Measurements from ENCODE around the gene GALNT10.

Gene GALNT10

DNA sequence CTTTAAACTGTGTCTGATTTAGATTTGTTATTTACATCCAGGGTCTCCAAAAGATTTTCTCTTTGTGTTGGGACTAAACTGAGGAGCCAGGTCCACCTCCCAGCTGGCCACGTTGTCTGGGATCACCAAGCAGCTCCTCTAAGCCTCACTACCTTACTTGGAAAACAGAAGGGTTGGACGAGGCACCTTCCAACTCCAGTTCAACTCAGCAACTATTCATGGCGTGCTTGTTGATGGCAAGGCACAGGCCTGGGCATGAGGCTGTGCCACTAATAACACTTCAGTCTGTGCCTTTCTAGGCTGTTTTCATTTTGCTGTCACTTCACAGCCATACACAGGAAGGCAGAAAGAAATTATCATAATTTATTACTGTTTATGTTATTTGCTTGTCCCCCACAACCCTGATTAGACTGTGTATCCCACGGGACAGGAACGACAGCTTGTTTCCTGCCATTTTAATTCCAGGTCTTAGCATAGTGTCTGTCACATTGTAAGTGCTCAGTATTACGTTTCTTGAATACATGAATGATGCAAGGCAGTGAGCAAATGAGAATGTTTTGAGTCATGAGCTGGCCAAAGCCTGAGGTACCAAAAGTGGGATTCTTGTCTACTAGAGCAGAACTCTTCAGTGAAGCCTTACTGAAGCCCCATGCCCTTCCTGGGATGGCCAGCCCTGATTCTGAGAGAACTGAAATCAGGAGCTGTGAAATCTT is 125.8 kb downstream of the GALNT10 start:
- Histone ChIP-seq H3K18ac (ENCODE audit: low read length) (peak overlapping the region; percentile 67), H3K79me1 (ENCODE audit: low read length) (peaks cover 6% of the 10 kb centered on the region), H4K12ac (ENCODE audit: low read depth, low read length) (no peak overlapping the region), H3K79me2 (ENCODE audit: control insufficient read depth, insufficient read depth, low read length, poor library complexity) (no peaks in the 10 kb centered on the region), H3K27ac (ENCODE audit: low read depth, low read length) (no peak overlapping the region), H2BK12ac (ENCODE audit: low read length) (peak overlapping the region; percentile 81), H3K36me3 (ENCODE audit: control insufficient read depth in 1 of 2, insufficient read depth in 2 of 2, low read length in 2 of 2) (peaks cover 4 to 6% of the 10 kb centered on the region in 2 experiments), H3K4me1 (ENCODE audit: control insufficient read depth in 1 of 2, insufficient read depth in 2 of 2, low read length in 2 of 2) (peaks cover 9 to 13% of the 10 kb centered on the region in 2 experiments), H2BK5ac (ENCODE audit: low read depth, low read length, poor library complexity) (no peak overlapping the region), H3K14ac (ENCODE audit: low read length) (no peak overlapping the region), H3K23ac (ENCODE audit: low read length) (no peak overlapping the region), H3K4me2 (ENCODE audit: low read length) (no peak overlapping the region), H2AFZ (ENCODE audit: insufficient read depth, low read length, poor library complexity) (no peak overlapping the region), H3K27me3 (ENCODE audit: insufficient read depth, low read length) (no peaks in the 10 kb centered on the region), H3K4me3 (ENCODE audit: low read depth, low read length) (no peak overlapping the region), H4K91ac (ENCODE audit: low read depth, low read length) (peak overlapping the region; percentile 22), H3K4ac (ENCODE audit: low read depth, low read length) (peak overlapping the region; percentile 56), H3K9ac (ENCODE audit: low read length) (no peak overlapping the region), H4K8ac (ENCODE audit: low read depth, low read length) (no peak overlapping the region), H2BK120ac (ENCODE audit: insufficient read depth, low read length, poor library complexity) (peak overlapping the region; percentile 3), H2AK5ac (ENCODE audit: low read length) (peak overlapping the region; percentile 6), H3K9me3 (ENCODE audit: insufficient read depth, low read depth, low read length) (no peaks in the 10 kb centered on the region)
- WGBS (ENCODE audit: extremely low coverage, insufficient coverage, insufficient read length), result no CpG with 5 or more reads among the region's 6 CpGs
- DNase-seq, result no peak

DNA sequence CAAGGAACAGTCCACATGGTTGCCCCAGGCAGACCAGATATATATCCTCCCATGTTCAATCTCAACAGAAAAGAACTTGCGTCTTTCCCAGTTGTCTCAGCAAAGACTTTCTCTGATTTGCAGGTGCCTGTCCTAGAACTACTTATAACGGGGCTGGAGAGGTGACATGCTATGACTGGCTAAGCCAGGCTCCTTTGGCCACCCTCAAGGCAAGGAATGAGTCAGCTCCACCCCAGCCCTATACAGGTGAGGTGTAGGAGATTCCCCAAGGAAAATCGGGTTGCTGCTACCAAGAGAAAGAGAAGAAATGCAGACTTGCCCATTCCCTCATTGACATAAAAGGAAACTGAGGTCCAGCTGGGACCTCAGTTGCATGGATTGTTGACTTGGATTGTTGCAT is 127.4 kb downstream of the GALNT10 start:
- Histone ChIP-seq H3K9me3 (ENCODE audit: insufficient read depth, low read depth, low read length) (no peaks in the 10 kb centered on the region), H3K14ac (ENCODE audit: low read length) (no peak overlapping the region), H3K79me2 (ENCODE audit: control insufficient read depth, insufficient read depth, low read length, poor library complexity) (no peaks in the 10 kb centered on the region), H3K23ac (ENCODE audit: low read length) (no peak overlapping the region), H3K79me1 (ENCODE audit: low read length) (peaks cover 6% of the 10 kb centered on the region), H3K27ac (ENCODE audit: low read depth, low read length) (no peak overlapping the region), H2BK12ac (ENCODE audit: low read length) (no peak overlapping the region), H3K18ac (ENCODE audit: low read length) (no peak overlapping the region), H3K27me3 (ENCODE audit: insufficient read depth, low read length) (no peaks in the 10 kb centered on the region), H2BK5ac (ENCODE audit: low read depth, low read length, poor library complexity) (no peak overlapping the region), H3K9ac (ENCODE audit: low read length) (no peak overlapping the region), H3K4me1 (ENCODE audit: control insufficient read depth in 1 of 2, insufficient read depth in 2 of 2, low read length in 2 of 2) (peaks cover 11 to 14% of the 10 kb centered on the region in 2 experiments), H2BK120ac (ENCODE audit: insufficient read depth, low read length, poor library complexity) (no peak overlapping the region), H3K4me3 (ENCODE audit: low read depth, low read length) (no peak overlapping the region), H4K12ac (ENCODE audit: low read depth, low read length) (no peak overlapping the region), H2AFZ (ENCODE audit: insufficient read depth, low read length, poor library complexity) (no peak overlapping the region), H3K36me3 (ENCODE audit: control insufficient read depth in 1 of 2, insufficient read depth in 2 of 2, low read length in 2 of 2) (peaks cover 4 to 6% of the 10 kb centered on the region in 2 experiments), H4K8ac (ENCODE audit: low read depth, low read length) (no peak overlapping the region), H3K4me2 (ENCODE audit: low read length) (no peak overlapping the region), H4K91ac (ENCODE audit: low read depth, low read length) (no peak overlapping the region), H2AK5ac (ENCODE audit: low read length) (no peak overlapping the region), H3K4ac (ENCODE audit: low read depth, low read length) (no peak overlapping the region)
- DNase-seq, result no peak
- WGBS (ENCODE audit: extremely low coverage, insufficient coverage, insufficient read length), result no CpG with 5 or more reads among the region's 3 CpGs

DNA sequence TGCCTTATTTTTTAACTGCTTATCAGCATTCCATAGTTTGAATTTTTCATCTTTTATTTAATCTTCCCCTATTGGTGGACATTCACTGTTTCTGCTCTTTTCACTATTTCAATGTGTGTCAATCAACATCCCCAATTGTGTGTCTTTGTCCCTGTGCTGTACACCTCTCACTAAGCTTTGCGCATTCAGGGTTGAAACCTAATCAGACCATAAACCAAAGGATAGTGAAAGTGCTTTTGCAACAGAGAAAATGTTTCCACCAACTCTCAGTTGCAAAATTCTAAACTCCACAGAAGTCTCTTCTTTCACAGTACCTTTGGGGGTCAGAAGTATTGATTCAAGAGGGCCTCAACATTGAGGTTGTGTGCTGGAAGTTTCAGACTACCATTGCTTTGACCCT is 128.2 kb downstream of the GALNT10 start:
- Histone ChIP-seq H3K27me3 (ENCODE audit: insufficient read depth, low read length) (no peaks in the 10 kb centered on the region), H3K18ac (ENCODE audit: low read length) (no peak overlapping the region), H3K14ac (ENCODE audit: low read length) (no peak overlapping the region), H2BK5ac (ENCODE audit: low read depth, low read length, poor library complexity) (no peak overlapping the region), H2BK12ac (ENCODE audit: low read length) (no peak overlapping the region), H3K79me1 (ENCODE audit: low read length) (peaks cover 6% of the 10 kb centered on the region), H3K79me2 (ENCODE audit: control insufficient read depth, insufficient read depth, low read length, poor library complexity) (no peaks in the 10 kb centered on the region), H3K4me2 (ENCODE audit: low read length) (no peak overlapping the region), H3K4me1 (ENCODE audit: control insufficient read depth in 1 of 2, insufficient read depth in 2 of 2, low read length in 2 of 2) (peaks cover 11 to 14% of the 10 kb centered on the region in 2 experiments), H3K4me3 (ENCODE audit: low read depth, low read length) (no peak overlapping the region), H3K9ac (ENCODE audit: low read length) (no peak overlapping the region), H4K91ac (ENCODE audit: low read depth, low read length) (no peak overlapping the region), H2BK120ac (ENCODE audit: insufficient read depth, low read length, poor library complexity) (no peak overlapping the region), H2AFZ (ENCODE audit: insufficient read depth, low read length, poor library complexity) (no peak overlapping the region), H2AK5ac (ENCODE audit: low read length) (no peak overlapping the region), H3K36me3 (ENCODE audit: control insufficient read depth in 1 of 2, insufficient read depth in 2 of 2, low read length in 2 of 2) (peaks cover 9 to 11% of the 10 kb centered on the region in 2 experiments), H4K12ac (ENCODE audit: low read depth, low read length) (no peak overlapping the region), H3K27ac (ENCODE audit: low read depth, low read length) (no peak overlapping the region), H3K23ac (ENCODE audit: low read length) (no peak overlapping the region), H3K4ac (ENCODE audit: low read depth, low read length) (no peak overlapping the region), H4K8ac (ENCODE audit: low read depth, low read length) (no peak overlapping the region), H3K9me3 (ENCODE audit: insufficient read depth, low read depth, low read length) (no peaks in the 10 kb centered on the region)
- no peak for DNase-seq
- WGBS (ENCODE audit: extremely low coverage, insufficient coverage, insufficient read length), result no CpG with 5 or more reads among the region's 1 CpG

DNA sequence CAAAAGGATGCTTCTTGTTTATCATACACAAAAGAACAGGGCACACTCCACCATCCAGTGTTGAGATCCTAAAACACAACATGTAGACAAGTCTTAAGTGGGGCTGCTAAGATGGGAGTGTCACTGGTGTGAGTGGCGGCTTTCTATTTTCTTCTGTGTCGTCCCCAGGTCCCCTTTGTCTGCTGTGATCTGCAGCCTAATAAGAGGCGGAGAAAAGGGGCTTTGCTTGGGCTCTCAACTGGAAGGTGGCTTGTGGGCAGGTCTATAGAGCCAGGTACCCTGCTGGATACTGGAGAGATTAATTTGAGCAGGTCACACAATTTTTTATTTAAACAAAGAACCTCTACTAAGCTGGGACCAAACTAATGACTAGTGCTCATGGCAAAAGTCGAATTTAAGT is 129.2 kb downstream of the GALNT10 start:
- no peak overlapping the region for H3K9ac ChIP-seq (ENCODE audit: low read length)
- H4K91ac ChIP-seq (ENCODE audit: low read depth, low read length), result no peak overlapping the region
- WGBS (ENCODE audit: extremely low coverage, insufficient coverage, insufficient read length), result 100% methylated on average over 1 of the region's 4 CpGs
- H2BK12ac ChIP-seq (ENCODE audit: low read length), result no peak overlapping the region
- H3K4me3 ChIP-seq (ENCODE audit: low read depth, low read length), result no peak overlapping the region
- H3K27ac ChIP-seq (ENCODE audit: low read depth, low read length), result no peak overlapping the region
- no peak overlapping the region for H3K18ac ChIP-seq (ENCODE audit: low read length)
- no peak overlapping the region for H4K8ac ChIP-seq (ENCODE audit: low read depth, low read length)
- H3K4me2 ChIP-seq (ENCODE audit: low read length), result no peak overlapping the region
- H2AFZ ChIP-seq (ENCODE audit: insufficient read depth, low read length, poor library complexity), result no peak overlapping the region
- H3K79me1 ChIP-seq (ENCODE audit: low read length), result peaks cover 6% of the 10 kb centered on the region
- no peak overlapping the region for H2BK120ac ChIP-seq (ENCODE audit: insufficient read depth, low read length, poor library complexity)
- H4K12ac ChIP-seq (ENCODE audit: low read depth, low read length), result no peak overlapping the region
- no peak overlapping the region for H2BK5ac ChIP-seq (ENCODE audit: low read depth, low read length, poor library complexity)
- peaks cover 11 to 14% of the 10 kb centered on the region in 2 experiments for H3K4me1 ChIP-seq (ENCODE audit: control insufficient read depth in 1 of 2, insufficient read depth in 2 of 2, low read length in 2 of 2)
- no peaks in the 10 kb centered on the region for H3K9me3 ChIP-seq (ENCODE audit: insufficient read depth, low read depth, low read length)
- H3K14ac ChIP-seq (ENCODE audit: low read length), result no peak overlapping the region
- no peaks in the 10 kb centered on the region for H3K79me2 ChIP-seq (ENCODE audit: control insufficient read depth, insufficient read depth, low read length, poor library complexity)
- peaks cover 14% of the 10 kb centered on the region in 2 experiments for H3K36me3 ChIP-seq (ENCODE audit: control insufficient read depth in 1 of 2, insufficient read depth in 2 of 2, low read length in 2 of 2)
- H3K27me3 ChIP-seq (ENCODE audit: insufficient read depth, low read length), result no peaks in the 10 kb centered on the region
- H2AK5ac ChIP-seq (ENCODE audit: low read length), result no peak overlapping the region
- H3K4ac ChIP-seq (ENCODE audit: low read depth, low read length), result no peak overlapping the region
- no peak for DNase-seq
- no peak overlapping the region for H3K23ac ChIP-seq (ENCODE audit: low read length)
